ENCODE results near the gene ENPP6.
"Not testable (repeated sequence)": the region's sequence is repeated elsewhere in the genome, so short reads cannot be mapped to it uniquely, and the experiment has no call there.

The ENPP6 gene

DNA sequence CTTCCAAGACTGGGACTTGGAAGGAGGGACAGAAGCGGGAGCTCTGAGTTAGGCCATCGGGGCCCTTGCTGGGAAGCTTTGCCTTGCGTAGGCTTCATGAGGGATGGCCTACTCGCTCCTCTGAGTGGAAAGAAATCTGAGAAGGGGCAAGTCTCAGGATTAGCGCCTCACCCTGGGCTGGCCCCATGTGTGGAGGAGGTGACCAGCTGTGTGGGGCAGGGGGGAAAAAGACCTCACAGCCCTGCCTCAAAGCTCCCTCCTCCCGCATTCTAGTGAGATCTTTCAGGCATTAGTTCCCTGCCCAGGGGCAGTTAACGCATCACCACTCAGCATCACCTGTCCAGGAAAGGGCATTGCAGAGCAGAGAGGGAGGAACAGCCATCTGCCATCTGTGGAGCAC is 156.1 kb downstream of the ENPP6 start:
- DNase-seq (ENCODE audit: low spot score) = no peak

DNA sequence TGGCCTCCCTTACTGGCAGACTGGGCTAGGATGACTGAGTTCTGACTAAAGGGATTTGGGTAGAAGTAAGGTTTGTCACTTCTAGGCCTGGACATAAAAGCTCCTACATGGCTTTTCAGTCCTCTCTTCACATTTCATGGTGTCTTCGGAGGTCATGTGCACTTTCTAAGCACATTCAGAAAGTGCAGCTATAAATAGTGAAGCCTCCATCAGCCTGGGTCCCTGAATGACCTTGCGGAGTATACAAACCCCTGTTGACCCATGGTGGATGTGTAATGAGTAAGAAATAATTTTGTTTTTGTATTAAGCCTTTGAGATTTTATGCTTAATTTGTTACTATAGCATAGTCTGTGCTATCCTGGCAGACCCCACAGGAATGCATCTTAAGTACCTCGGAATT is 158.6 kb downstream of the ENPP6 start:
- no peak for DNase-seq (ENCODE audit: low spot score)

DNA sequence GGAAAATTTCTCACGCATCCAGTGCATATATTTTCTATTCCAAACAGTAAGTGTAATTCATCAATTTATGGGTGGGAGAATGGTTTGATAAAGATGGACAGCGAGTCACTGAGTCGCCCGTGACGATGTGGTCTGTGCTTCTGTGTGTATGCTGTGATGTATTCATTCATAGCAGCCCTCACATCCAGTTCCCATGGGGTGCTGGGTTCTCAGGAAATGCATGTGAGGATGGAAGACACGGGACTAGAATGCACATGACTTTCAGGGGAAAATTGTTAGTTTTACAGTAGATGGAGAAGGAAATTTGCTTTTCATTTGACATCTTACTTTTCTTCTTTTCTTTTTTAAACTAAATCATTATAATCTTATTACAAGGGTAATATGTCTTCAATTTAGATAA is 159.6 kb downstream of the ENPP6 start:
- DNase-seq (ENCODE audit: low spot score) = no peak

DNA sequence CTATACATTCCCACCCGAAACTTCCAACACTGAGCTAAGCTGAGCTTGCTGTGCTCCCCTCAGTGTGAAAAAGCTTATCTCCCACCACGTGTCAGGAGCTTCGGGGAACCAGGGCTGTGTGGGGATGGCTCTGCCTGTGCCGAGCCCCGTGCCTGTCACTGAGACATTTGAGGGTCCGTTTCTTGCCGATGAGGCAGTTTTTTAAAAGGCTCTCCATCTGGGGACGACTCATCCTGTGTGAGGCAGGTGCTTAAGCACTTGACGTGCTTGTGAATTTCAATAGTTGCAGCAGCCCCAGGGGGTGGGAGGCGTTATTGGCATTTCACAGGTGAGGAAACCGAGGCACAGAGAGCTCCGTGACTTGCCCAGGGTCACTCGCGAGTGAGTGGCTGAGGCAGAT is 160.8 kb downstream of the ENPP6 start:
- DNase-seq (ENCODE audit: low spot score) = no peak

DNA sequence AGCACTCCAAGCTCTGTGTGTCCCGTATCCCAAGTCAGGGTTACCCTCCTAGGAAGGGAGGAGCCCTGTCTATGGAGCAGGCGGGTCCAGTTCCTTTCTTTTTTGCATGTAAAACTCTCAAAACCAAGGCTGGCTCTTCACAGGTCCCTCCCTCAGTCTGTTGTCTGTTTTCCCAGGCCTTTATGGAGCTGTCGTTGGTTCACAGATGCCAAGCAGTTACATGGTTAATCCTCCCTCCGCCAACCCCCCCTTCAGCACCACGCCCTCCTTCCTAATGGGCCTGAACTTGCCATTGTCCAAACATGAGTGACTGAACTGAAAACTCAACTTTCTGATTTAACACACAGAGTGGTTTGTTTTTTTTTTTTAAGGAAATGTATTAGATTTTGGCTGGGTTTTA is 164.2 kb downstream of the ENPP6 start:
- DNase-seq (ENCODE audit: low spot score) = no peak

DNA sequence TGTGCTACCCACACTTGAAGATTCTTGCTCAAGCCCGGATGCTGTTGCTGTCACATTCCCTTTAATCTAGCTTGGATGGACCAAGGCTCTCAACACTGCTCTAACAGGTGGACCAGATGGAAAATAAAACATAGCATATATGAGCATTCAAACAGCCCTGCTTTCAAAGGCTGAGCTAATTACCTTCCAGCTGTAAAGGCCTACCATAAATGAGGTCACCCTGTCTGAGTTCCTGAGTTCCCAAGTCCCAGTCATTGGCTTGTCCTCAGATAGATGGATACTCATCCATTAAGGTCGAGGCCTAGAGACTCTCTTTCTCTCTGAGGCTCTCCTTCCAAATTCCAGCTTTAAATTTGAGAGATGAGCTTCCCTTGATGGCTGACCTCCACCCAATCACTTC is 165.1 kb downstream of the ENPP6 start:
- no peak for DNase-seq (ENCODE audit: low spot score)

DNA sequence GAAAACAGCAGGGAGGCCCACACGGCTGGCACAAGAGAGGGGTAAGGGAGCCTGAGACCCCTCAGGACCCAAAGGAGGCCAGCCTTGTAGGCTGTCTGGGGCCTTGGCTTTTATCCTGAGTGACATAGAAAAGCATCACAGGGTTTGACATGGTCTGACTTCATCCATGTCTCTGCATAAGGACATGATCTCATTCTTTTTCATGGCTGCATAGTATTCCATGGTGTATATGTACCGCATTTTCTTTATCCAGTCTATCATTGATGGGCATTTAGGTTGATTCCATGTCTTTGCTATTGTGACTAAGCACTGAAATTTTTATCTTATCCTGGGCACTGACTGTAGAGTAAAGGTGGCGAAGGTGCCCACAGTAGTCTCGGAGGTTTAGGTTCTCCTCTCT is 166.4 kb downstream of the ENPP6 start:
- DNase-seq (ENCODE audit: low spot score) = not testable (repeated sequence)

DNA sequence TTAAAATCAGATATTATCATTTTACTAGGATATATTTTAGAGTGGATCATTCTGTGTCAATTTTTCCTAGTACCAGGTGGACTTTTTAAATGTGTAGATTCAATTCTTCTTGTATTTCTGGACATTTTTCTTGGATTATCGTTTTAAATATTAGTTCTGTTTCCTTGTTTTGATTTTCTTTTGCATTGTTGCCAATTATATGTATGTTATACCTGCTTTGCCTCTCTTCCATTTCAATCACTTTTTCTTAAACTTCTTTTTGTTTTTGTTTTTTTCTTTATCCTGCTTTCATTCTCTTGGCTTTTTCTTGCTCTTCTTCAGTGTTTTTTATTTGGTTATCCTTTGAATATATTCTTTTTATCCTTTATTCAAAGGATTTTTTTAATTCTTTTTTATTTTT is 171.5 kb downstream of the ENPP6 start:
- DNase-seq (ENCODE audit: low spot score) = no peak

DNA sequence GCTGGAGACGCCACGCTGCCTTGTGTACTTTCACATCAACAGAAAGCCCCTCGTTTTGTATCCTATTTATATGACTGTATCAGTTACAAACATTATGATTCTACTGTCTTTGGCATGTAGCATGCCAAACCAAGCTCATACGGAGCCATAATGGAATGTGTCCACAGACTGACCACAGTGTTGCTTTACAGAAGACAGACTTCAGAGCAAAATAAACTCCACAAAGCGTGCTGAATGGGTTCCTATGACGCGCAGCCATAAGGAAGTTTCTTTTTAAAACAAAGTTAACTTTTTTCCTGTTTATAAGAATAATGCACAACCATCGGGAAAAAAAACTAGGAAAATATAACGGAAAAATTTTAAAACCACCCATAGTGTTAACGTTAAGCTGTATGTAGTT is 176.5 kb downstream of the ENPP6 start:
- no peak for DNase-seq (ENCODE audit: low spot score)

DNA sequence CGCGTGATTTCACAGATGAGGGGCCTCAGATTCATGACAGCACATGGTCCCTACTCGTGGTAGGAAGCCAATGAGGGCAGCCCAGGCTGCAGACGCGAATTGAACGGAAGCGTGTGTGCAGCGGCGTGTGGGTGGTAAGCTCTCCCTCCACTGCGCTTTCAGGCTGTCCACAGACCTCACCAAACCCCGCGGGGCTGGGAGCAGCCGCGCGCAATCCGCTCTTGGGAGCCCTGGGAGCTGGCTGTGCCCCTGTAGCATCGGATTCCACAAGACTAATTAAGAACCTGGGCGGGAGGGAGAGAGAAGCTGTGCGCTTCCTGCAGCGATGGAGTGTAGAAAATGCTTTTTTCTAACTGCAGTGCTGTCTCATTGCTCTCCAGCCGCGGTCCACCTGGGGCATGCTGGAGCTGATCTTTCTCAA is 177.7 kb downstream of the ENPP6 start:
- no peak for DNase-seq (ENCODE audit: low spot score)
